ENCODE results near the gene SENP6.

DNA sequence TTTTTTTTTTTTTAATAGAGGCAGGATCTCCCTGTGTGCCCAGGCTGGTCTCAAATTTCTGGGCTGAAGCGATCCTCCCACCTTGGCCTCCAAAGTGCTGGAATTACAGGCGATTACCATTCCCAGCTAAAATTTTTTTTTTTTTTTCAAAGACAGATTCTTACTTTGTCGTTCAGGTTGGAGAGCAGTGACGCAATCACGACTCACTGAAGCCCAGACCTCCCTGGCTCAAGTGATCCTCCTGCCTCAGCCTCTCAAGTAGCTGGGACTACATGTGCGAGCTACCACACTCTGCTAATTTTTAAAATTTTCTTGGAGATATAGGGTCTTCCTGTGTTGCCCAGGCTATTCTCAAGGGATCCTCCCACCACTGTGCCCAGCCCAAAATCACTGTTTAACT lies 89.3 kb downstream of the SENP6 start:
- TF ChIP-seq POLR2A (IDR thresholded peaks at IDR 0.05), result no peak
- TF ChIP-seq, protein P1, sequence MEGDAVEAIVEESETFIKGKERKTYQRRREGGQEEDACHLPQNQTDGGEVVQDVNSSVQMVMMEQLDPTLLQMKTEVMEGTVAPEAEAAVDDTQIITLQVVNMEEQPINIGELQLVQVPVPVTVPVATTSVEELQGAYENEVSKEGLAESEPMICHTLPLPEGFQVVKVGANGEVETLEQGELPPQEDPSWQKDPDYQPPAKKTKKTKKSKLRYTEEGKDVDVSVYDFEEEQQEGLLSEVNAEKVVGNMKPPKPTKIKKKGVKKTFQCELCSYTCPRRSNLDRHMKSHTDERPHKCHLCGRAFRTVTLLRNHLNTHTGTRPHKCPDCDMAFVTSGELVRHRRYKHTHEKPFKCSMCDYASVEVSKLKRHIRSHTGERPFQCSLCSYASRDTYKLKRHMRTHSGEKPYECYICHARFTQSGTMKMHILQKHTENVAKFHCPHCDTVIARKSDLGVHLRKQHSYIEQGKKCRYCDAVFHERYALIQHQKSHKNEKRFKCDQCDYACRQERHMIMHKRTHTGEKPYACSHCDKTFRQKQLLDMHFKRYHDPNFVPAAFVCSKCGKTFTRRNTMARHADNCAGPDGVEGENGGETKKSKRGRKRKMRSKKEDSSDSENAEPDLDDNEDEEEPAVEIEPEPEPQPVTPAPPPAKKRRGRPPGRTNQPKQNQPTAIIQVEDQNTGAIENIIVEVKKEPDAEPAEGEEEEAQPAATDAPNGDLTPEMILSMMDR (IDR thresholded peaks at IDR 0.05), result no peak
